ENCODE measurements around the gene ZNF500. TPM values are rescaled to one million over a fixed set of nuclear protein-coding genes. Genes with fewer than 3 reads are reported as not detected.

The ZNF500 gene
- total and polyA plus RNA-seq, 7 donors: 4.2 to 14.4 (median 11.4) TPM

DNA sequence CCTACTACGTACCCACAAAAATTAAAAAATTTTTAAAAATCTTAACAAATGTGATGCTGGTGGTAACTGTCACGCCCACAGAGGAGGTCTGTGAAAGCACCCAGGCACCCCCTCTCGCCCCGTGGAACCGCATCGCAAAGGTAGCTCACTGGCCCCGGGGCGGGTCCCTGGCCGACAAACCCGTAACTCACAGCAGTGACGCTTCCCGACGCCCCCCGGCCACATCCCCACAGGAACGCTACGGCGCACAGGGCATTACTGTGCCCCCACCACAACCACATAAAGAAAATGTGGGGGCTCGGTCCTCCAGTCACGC is 33.3 kb downstream of the ZNF500 start:
- intact Hi-C loops (cut with DNase I): loop anchor here (2.0 to 10.0 kb wide), 4 partner anchors 33 to 221 kb away; partner anchors contain the start of genes NUDT16L1, ROGDI, SEC14L5 and ZNF500
- no peaks in the 10 kb centered on the region for H3K9me3 ChIP-seq

DNA sequence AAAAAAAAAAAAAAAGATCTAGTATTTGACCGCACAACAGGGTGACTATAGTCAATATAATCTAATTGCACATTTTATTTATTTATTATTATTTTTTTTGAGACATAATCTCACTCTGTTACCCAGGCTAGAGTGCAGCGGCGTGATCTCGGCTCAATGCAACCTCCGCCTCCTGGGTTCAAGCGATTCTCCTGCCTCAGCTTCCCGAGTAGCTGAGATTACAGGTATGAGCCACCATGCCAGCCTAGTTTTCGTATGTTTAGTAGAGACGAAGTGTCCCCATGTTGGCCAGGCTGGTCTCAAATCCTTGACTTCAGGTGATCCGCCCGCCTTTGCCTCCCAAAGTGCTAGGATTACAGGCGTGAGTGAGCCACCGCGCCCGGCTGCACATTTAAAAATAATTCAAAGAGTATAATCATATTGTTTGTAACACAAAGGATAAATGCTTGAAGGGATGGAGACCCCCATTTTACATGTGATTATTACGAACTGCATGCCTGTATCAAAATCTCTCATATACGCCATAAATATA is 33.7 kb downstream of the ZNF500 start:
- Histone ChIP-seq H3K27me3 (no peaks in the 10 kb centered on the region), H3K27ac (peak overlapping the region; percentile 85 to 91 (median 90)), H3K36me3 (peaks cover 11 to 35% (median 16%) of the 10 kb centered on the region in 4 donors), H3K4me1 (peaks cover 0 to 20% (median 17%) of the 10 kb centered on the region in 4 donors), H3K9me3 (no peaks in the 10 kb centered on the region), H3K4me3 (peak overlapping the region; percentile 63 to 86 (median 66))
- 35 to 37% methylated on average over 17 of the region's 17 CpGs for WGBS, 2 donors
- intact Hi-C loops (cut with DNase I): loop anchor here (10.0 kb wide), 1 partner anchor 222 kb away; the partner anchor contains the start of gene SEC14L5
- no peak for TF ChIP-seq POLR2AphosphoS5 (IDR thresholded peaks at IDR 0.05)
- TF ChIP-seq, protein P1, sequence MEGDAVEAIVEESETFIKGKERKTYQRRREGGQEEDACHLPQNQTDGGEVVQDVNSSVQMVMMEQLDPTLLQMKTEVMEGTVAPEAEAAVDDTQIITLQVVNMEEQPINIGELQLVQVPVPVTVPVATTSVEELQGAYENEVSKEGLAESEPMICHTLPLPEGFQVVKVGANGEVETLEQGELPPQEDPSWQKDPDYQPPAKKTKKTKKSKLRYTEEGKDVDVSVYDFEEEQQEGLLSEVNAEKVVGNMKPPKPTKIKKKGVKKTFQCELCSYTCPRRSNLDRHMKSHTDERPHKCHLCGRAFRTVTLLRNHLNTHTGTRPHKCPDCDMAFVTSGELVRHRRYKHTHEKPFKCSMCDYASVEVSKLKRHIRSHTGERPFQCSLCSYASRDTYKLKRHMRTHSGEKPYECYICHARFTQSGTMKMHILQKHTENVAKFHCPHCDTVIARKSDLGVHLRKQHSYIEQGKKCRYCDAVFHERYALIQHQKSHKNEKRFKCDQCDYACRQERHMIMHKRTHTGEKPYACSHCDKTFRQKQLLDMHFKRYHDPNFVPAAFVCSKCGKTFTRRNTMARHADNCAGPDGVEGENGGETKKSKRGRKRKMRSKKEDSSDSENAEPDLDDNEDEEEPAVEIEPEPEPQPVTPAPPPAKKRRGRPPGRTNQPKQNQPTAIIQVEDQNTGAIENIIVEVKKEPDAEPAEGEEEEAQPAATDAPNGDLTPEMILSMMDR (IDR thresholded peaks at IDR 0.05): no peak
- TF ChIP-seq EP300 (IDR thresholded peaks at IDR 0.05): no peak
- TF ChIP-seq POLR2A (IDR thresholded peaks at IDR 0.05): no peak
- no peak for DNase-seq

More for the DNA sequence above, 33.3 kb downstream of the ZNF500 start:
- H3K36me3 ChIP-seq: peaks cover 8 to 30% (median 12%) of the 10 kb centered on the region in 4 donors
- H3K27me3 ChIP-seq: no peaks in the 10 kb centered on the region
- H3K27ac ChIP-seq: peak overlapping the region; percentile 85 to 91 (median 90)
- H3K4me3 ChIP-seq: peak overlapping the region; percentile 63 to 86 (median 66)
- no peak for TF ChIP-seq POLR2A (IDR thresholded peaks at IDR 0.05)
- TF ChIP-seq, protein P1 (IDR thresholded peaks at IDR 0.05): no peak
- no peak for TF ChIP-seq EP300 (IDR thresholded peaks at IDR 0.05)
- TF ChIP-seq POLR2AphosphoS5 (IDR thresholded peaks at IDR 0.05): no peak
- peaks cover 0 to 20% (median 17%) of the 10 kb centered on the region in 4 donors for H3K4me1 ChIP-seq
- DNase-seq: peak; percentile 74
- 1% methylated on average over 19 of the region's 19 CpGs for whole genome bisulfite sequencing, 2 donors

DNA sequence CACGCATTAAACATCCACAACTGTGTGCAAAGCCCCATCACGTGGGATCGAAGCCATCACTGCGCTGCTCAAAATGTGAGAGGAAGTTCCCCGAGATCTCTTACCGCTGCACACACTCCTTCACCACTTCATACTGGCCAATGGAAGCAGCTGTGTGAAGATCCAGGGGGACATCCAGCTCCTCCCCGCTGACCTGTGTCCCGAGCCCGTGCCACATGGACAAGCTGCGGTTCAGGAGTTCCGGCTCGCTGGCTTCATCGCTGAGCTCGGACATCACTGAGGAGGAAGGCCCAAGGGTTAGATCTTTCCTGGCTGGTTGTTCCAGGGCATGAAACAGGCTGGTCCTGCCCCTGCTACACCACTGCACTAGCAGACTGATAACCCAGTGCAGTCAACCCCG is 37.1 kb downstream of the ZNF500 start:
- 97% methylated on average over 15 of the region's 15 CpGs for WGBS, 2 donors
- Histone ChIP-seq H3K4me3 (no peak overlapping the region), H3K27ac (no peak overlapping the region), H3K4me1 (peaks cover 0 to 11% (median 10%) of the 10 kb centered on the region in 4 donors), H3K36me3 (peaks cover 17 to 64% (median 29%) of the 10 kb centered on the region in 4 donors), H3K27me3 (no peaks in the 10 kb centered on the region), H3K9me3 (no peaks in the 10 kb centered on the region)
- DNase-seq: no peak
- TF ChIP-seq, protein P1 (IDR thresholded peaks at IDR 0.05): no peak
- no peak for TF ChIP-seq POLR2A (IDR thresholded peaks at IDR 0.05)
- no peak for TF ChIP-seq POLR2AphosphoS5 (IDR thresholded peaks at IDR 0.05)
- TF ChIP-seq EP300 (IDR thresholded peaks at IDR 0.05): no peak
- intact Hi-C loops (cut with DNase I): loop anchor here (10.0 kb wide), 1 partner anchor 225 kb away; the partner anchor contains the start of gene SEC14L5

DNA sequence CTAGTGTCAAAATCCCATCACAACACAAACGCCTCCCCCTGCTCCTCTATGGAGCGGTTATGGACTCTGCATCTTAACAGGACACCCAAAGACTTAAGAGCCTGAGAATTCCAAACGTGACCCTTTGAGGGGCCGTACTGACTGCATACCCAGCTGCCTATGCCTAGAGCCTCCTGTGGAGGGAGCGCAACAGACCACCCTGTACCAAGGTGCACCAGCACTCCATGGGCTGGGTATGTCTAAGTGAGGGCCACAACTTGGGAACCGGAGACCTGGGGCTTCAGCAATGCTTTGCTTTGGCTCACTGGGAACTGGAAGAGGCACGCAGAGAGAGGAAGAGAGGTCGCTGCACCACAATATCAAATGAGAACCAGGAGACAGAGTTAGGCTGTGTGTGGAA is 38.3 kb downstream of the ZNF500 start:
- TF ChIP-seq POLR2A (IDR thresholded peaks at IDR 0.05) (no peak), POLR2AphosphoS5 (IDR thresholded peaks at IDR 0.05) (no peak), EP300 (IDR thresholded peaks at IDR 0.05) (no peak)
- TF ChIP-seq, protein P1 (IDR thresholded peaks at IDR 0.05): no peak
- Histone ChIP-seq H3K27ac (no peak overlapping the region), H3K36me3 (peaks cover 17 to 76% (median 29%) of the 10 kb centered on the region in 4 donors), H3K9me3 (no peaks in the 10 kb centered on the region), H3K4me1 (peaks cover 0 to 10% (median 9%) of the 10 kb centered on the region in 4 donors), H3K4me3 (no peak overlapping the region), H3K27me3 (no peaks in the 10 kb centered on the region)
- intact Hi-C loops (cut with DNase I): no loop called here
- WGBS, 2 donors: 95 to 96% methylated on average over 8 of the region's 8 CpGs
- no peak for DNase-seq

Measured in sigmoid colon (tissue), 7 donors.